NCI-H526 treated with DMSO at 0.1 percent for 48 hours (cell line): ENCODE data around the gene MCCC2.
"Not testable (repeated sequence)": the region's sequence is repeated elsewhere in the genome, so short reads cannot be mapped to it uniquely, and the experiment has no call there.

Experiments used
- DNase-seq: peaks from one replicate; lab custom pipeline; 2025; lab: John Stamatoyannopoulos, UW

Gene MCCC2

DNA sequence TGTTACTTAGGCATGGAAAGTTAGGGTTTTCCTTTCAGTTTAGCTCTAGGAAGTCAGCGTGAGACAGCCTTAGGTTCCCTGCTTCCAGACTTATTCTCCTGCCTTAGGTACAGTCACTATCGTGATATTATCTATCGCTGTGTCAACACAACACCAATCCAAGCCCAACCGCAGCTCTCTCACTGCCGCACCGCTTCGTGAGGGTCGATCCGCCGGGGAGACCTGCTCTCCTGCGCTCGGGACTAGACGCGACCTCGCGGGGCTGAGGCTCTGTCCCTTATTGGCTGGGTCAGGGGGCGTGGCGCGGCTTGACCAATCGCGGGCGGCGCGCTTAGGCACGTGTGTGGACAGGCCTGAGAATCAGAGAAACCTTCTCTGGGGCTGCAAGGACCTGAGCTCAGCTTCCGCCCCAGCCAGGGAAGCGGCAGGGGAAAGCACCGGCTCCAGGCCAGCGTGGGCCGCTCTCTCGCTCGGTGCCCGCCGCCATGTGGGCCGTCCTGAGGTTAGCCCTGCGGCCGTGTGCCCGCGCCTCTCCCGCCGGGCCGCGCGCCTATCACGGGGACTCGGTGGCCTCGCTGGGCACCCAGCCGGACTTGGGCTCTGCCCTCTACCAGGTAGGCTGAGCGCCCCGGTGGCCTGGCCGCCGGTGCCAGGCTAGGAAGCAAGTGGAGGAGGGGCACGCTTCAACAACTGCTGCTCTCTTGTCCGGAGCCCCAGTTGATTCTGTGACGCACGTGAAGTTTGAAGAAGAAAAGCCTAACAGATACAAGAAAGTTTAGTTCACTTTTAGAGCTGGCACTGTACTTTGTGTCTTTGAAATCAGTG lies at the start of gene MCCC2:
MCCC2 (plus strand) TSS at position 400 of the 825 bp plus-strand sequence; CDS start at position 486, 86 bp downstream.
- peak; percentile 69 for DNase-seq

DNA sequence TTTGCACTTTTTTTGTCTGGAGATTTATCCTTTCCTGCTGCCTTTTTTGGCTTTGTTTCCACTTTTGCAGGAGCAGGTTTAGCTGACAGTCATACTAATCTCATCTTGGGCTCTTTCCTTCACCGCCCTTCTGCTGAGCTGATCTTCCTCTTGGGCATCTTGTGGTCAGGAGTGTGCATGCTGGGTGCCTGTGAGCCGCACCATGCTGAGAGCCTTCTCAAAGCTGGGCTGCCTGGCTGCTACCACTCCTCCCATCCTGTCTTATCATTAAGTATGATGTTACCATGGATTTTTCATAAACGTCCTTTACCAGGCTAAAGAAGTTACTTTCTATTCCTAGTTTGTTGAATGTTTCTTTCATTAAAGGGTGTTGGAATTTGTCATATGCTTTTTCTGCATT lies 49.5 kb upstream of the MCCC2 start:
- no peak for DNase-seq

DNA sequence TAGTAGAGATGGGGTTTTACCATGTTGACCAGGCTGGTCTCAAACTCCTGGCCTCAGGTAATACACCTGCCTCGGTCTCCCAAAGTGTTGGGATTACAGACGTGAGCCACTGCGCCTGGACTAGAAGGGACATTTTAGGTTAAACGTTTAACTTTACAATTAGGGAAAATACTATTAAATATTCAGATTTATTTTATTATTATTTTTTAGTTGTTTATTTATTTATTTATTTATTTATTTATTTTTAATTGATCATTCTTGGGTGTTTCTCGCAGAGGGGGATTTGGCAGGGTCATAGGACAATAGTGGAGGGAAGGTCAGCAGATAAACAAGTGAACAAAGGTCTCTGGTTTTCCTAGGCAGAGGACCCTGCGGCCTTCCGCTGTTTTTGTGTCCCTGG lies 36.3 kb upstream of the MCCC2 start:
- DNase-seq: not testable (repeated sequence)

DNA sequence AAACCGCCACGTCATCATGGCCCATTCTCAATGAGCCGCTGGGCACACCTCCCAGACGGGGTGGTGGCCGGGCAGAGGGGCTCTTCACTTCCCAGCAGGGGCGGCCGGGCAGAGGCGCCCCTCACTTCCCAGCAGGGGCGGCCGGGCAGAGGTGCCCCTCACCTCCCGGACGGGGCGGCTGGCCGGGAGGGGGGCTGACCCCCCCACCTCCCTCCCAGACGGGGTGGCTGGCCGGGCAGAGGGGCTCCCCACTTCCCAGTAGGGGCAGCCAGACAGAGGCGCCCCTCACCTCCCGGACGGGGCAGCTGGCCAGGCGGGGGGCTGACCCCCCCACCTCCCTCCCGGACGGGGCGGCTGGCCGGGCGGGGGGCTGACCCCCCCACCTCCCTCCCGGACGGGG lies 35.6 kb upstream of the MCCC2 start:
- not testable (repeated sequence) for DNase-seq

DNA sequence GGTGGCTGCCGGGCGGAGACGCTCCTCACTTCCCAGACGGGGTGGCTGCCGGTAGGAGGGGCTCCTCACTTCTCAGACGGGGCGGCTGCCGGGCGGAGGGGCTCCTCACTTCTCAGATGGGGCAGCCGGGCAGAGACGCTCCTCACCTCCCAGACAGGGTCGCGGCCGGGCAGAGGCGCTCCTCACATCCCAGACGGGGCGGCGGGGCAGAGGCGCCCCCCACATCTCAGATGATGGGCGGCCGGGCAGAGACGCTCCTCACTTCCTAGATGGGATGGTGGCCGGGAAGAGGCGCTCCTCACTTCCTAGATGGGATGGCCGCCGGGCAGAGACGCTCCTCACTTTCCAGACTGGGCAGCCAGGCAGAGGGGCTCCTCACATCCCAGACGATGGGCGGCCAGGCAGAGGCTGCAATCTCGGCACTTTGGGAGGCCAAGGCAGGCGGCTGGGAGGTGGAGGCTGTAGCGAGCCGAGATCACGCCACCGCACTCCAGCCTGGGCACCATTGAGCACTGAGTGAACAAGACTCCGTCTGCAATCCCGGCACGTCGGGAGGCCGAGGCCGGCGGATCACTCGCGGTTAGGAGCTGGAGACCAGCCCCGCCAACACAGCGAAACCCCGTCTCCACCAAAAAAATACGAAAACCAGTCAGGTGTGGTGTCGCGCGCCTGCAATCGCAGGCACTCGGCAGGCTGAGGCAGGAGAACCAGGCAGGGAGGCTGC lies 35.0 kb upstream of the MCCC2 start:
- DNase-seq: not testable (repeated sequence)

DNA sequence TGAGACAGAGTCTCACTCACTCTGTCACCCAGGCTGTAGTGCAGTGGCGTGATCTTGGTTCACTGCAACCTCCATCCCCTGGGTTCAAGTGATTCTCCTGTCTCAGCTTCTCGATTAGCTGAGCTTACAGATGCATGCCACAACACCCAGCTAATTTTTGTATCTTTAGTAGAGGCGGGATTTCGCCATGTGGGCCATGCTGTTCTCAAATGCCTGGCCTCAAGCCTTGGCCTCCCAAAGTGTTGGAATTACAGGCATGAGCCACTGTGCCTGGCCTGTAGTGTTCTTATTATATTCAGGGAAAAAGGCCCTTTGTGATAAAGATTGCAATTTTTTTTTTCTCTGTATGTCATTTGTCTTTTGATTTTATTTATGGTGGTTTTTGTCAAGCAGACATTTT lies 24.0 kb upstream of the MCCC2 start:
- no peak for DNase-seq

DNA sequence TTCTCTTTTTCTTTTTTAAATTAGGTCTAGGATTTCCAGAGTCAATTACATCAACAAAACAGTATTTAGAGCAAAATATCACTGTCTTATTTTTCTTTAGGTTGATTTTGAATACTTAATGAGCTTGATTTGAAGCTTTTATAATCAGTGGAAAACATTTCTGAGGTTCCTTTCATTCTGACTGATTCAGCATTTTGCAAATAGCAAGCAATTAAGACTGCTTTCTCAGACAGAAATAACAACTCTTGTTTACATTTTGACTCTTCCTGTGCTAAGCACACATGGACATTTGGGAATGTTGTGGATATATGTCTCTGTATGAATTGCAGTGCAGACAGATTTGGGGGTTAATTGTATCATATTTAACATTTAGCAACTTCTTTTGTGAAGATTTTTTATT lies 22.2 kb upstream of the MCCC2 start:
- DNase-seq: no peak

DNA sequence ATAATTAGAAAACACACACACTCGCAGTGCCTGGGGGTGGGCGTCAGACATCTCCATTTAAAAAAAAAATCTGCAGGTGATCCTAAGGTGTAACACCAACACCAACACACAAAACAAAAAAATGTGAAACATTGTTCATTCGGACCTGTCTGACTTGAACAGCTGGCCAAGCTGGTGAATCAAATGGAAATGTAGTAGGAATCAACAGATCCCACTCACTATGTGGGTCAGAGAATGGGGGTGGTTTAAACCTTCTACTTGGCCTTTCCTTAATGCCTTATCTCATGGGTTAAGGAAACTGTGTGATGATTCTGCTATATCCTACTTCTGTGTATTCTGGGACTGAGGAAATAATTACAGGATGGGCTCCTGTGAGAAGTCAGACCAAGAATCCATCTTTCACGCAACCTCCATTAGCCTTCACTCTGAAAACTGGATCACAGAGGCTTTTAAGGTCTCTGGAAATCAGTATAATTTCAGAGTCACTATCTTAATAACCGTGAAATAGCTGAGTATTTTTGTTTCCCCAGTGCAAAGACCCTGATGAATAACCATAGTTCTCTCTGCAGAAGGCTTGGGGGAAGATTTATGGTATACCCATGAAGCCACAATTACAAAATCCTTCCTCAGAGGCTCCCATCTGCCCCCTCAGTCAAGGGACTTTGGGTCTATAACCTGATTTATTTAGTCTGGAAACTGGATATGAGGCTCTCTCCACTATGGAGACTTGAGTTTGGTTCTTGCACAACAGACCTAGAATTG lies 17.2 kb upstream of the MCCC2 start:
- DNase-seq: no peak

DNA sequence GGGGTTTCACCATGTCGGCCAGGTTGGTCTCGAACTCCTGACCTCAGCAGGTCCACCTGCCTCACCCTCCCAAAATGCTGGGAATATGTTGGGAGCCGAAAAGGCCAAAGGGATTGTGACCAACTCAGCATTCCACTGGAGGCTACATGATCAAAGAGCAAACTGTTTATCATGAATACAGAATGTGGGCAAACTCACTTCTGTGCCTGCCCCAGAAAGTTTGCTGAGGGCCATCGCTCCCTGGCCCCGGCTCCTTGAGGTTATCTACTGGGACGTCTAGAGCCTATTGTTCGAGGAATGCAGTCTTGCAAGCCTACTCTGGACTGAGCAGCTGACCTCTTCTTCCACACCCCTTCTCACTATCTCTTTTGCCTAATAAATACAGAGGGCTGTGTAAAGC lies 15.3 kb upstream of the MCCC2 start:
- DNase-seq: not testable (repeated sequence)

DNA sequence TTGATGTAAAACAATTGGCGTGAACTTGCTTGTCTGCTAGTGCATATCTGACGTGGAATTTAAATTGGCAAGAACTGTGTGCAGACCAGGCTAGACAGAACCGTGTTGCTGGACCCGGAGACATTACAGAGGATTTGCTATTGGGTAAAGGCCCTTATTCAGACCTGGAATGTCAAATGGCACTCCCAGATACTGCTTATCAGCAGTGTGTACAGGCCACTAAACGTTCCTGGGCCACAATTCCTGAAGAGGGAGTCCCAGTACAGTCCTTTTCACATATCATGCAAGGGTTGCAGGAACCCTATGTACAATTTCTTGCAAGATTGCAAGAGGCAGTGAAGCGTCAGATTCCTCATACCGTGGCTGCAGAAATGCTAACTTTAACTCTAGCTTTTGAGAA lies 13.5 kb upstream of the MCCC2 start:
- no peak for DNase-seq

DNA sequence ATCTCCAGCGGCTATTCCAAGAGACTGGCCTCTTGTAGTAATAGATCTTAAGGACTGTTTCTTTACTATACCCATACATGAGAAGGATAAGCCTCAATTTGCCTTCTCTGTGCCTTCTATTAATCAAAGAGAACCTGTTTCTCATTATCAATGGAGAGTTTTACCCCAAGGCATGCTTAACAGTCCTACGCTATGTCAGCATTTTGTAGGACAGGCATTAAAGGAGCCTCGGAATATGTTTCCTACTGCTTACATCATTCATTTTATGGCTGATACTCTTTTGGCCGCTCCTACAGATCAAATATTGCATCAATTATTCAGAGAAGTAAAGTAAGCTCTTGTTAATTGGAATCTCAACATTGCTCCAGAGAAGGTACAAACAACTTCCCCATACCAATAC lies 11.6 kb upstream of the MCCC2 start:
- DNase-seq: not testable (repeated sequence)

DNA sequence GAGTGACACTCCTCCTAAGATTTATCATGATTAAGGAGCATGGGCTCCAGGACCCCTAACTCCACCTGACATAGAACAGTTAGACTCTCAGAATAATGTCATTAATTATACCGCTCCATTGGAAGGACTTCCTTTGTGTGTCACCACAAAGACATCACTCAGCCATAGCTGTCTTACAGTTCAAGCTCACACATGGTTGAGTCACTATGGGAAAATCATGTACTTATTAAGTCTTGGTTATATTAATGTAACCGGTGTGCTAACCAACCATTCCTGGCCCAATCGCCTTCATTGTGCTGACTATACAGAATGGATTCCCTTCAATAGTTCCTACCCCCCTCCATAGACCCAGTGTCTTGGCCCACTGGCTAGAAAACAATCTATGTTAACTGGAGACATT lies 10.9 kb upstream of the MCCC2 start:
- no peak for DNase-seq

DNA sequence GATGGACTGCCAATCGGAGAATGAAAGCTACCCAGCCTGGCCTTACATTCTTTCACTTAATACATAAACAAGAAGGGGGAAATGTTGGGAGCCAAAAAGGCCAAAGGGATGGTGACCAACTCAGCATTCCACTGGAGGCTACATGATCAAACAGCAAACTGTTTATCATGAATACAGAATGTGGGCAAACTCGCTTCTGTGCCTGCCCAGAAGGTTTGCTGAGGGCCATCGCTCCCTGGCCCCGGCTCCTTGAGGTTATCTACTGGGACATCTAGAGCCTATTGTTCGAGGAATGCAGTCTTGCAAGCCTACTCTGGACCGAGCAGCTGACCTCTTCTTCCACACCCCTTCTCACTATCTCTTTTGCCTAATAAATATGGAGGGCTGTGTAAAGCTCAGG lies 9.3 kb upstream of the MCCC2 start:
- DNase-seq: not testable (repeated sequence)

DNA sequence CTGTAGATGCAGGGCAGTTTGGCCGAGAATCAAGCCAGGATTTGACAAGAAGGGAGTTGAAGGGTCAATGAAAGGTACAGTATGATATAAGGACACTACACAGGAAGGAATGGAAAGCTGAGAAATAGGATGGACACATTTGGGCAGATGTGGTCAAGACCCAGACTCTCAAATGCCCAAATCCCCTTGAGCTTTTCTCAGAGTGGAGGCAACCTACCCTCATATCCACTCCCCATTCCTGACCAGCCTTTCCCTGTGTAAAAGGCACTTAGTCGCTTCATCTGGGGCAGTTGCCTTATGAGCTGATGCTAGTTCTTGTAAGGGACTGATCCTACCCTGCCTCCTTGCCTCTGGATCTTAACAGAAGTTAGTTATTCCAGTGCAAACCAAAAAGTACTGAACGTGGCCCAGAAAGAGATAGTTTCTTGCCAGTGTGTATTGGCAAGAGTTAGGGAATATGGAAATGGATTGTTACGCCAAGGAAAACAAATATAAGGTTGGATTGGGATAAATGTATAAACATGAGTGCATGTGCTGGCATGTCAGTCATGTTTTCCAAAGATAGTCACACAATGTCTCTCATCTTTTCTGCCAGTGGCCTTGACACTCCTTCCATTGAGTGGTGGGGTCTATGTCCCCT lies 4.1 kb upstream of the MCCC2 start:
- no peak for DNase-seq

DNA sequence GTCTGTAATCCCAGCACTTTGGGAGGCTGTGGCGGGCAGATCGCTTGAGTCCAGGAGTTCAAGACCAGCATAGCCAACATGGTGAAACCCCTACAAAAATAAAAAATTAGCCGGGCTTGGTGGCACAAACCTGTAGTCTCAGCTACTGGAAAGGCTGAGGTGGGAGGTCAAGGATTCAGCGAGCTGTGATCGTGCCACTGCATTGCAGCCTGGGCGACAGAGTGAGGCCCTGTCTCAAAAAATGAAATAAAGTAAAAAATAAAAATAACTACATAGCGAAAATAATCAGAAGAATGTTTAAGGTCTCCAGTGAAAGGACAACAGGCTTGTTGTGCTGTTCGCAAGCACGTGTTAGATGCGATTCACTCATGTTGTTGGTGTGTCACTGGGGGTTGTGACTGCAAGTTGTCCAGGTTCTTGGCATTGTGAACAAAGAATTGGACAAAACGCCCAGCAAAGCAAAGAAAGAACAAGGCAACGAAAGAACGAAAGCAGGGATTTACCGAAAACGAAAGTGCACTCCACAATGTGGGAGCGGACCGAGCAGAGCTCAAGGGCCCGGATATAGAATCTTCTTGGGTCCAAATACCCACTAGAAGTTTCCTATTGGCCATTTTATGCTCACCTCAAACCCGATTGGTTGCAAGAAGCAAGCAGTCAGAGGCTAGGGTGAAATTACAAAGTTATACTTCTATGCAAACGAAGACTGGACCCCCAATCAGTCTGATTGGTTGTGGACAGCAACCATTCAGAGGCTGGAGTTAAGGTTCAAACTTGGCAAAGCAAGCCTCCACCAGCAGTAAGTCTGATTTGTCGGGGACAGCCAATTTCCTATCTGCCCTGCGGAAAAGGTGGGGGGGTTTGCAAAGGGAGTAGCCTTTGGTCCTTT lies 844 bp upstream of the MCCC2 start:
- no peak for DNase-seq

DNA sequence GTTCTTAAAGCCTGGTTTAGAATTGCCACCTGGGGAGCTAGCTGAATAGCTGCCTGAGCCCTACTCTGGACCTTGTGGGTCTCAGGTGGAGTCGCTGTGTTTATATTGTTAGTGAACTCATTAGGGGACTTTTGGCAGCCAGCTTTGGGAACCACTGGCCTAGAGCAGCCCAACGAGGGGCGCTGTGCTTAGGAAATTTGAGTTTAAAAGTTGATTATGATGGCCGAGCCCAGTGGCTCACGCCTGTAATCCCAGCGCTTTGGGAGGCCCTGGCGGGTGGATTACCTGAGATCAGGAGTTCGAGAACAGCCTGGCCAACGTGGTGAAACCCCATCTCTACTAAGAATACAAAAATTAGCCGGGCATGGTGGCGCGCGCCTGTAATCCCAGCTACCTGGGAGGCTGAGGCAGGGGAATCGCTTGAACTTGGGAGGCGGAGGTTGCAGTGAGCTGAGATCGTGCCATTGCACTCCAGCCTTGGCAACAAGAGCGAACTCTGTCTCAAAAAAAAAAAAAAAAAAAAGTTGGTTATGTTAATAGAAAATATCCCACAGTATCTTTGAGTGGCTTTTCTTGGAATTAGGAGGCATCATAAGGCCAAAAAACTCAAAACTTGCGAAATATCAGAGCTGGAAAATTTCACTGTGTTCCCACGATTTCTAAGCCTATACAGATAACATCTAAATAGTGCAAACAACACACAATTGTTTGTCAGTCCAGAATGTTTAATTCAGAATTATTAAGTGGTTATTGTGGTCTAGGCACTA lies 809 bp downstream of the MCCC2 start:
- DNase-seq: no peak

DNA sequence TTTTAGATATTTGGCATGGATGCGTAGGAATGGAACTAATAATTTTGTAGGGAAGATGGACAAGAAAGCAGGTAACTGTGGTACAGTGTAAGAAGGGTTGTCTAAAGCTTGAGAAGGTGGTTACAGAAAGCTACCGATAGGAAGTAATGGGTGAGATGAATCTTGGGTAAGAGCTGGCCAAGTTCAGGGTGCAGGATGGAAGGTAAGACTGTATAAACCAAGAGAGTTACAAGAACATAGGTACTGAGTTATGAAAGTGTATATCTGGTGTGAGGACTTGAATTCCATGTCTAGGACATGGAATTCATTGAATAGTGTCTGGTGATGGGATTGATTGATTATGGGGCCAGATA lies 1.4 kb downstream of the MCCC2 start:
- DNase-seq: no peak

DNA sequence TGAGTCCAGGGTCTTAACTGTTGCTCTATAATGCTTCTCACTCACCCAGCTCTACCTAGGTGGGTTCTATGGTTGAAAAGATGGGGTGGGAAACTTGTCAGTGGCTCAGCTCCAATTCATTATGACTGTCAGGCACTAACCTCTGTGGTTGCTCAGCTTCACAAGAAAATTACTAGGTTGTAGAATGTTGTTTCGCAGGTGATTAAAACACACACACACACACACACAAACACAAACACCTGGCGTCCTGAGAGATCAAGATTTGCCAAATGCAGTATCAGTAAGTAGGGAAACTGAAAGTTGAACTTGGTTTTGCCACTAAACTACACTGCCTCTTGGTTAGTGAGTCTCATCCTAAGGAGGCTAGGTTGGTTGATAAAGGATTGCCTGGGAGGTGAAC lies 2.8 kb downstream of the MCCC2 start:
- no peak for DNase-seq

DNA sequence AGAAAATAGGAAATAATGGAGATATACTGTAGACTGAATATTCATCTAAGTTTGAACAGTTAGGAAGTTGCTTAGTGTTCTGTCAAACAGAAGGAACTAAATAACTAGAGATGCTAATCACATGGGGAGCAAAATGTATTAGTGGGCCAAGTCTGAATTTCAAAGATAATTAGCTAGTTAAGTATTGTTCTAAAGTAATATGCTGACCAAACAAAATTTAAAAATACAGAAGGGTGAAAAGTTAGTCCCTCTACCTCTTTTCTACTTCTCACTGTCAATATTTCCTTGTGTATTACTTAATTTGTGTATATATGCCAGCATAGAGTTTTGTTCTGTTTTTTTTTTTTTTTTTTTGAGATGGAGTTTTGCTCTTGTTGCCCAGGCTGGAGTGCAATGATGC lies 4.0 kb downstream of the MCCC2 start:
- no peak for DNase-seq

DNA sequence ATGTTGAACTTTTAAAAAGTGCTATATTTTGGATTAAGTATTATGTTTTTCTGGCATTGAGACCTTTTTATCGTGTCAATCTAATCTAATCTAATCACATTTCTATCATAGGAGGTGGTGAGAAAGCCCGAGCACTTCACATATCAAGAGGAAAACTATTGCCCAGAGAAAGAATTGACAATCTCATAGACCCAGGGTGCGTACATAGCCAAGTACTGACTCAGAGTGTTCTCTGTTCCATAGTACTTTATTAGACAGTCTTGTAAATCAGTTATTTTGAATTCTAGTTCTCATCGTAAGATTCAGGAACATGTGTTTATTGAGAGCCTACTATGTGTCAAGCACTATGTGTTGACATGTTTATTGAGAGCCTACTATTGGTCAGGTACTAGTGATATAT lies 9.0 kb downstream of the MCCC2 start:
- DNase-seq: no peak

DNA sequence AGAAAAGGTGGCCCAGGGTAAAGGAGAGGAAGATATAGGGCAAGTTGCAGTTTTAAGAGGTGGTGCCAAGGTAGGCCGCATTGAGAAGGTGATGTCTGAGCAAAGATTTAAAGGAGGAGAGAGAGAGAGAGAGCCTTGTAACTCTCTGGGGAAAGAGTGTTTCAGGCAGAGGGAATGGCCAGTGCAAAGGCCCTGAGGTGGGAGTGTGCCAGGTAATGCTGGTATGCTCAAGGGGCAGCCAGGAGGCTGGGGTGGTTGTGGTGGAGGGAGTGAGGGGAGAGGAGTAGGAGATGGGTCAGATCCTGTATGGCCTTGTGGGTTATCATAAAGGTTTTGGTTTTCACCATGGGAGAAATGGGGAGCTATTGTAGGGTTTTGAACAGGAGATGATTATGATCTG lies 9.9 kb downstream of the MCCC2 start:
- DNase-seq: no peak
